Panc1 (cell line): ENCODE results near the gene ZCCHC7.

Experiments used
- CTCF ChIP-seq: fragments of 450-650 bp; IDR thresholded peaks from 2 replicates; pipeline ENCODE4 v1.5.1; 2017; ENCODE audit warnings: mild to moderate bottlenecking
- POLR2AphosphoS5 ChIP-seq: IDR thresholded peaks from 2 replicates; pipeline ENCODE4 v1.6.1; 2012; ENCODE audit warnings: mild to moderate bottlenecking, low read depth, low read length, moderate library complexity
- REST ChIP-seq, 2 experiments: IDR thresholded peaks; 2 replicates each; pipeline ENCODE4 v1.6.1; 2011 to 2012; ENCODE audit warnings: low read depth in 2 of 2, control low read depth in 1 of 2, low read length in 1 of 2, mild to moderate bottlenecking in 1 of 2, moderate library complexity in 1 of 2; ENCODE audit not compliant: insufficient read depth in 1 of 2
- SIN3A ChIP-seq: IDR thresholded peaks from 2 replicates; pipeline ENCODE4 v1.6.1; 2012; ENCODE audit warnings: low read depth, mild to moderate bottlenecking, low read length, moderate library complexity, borderline replicate concordance; ENCODE audit not compliant: insufficient read depth
- TCF7L2 ChIP-seq: IDR thresholded peaks from 2 replicates; pipeline ENCODE4 v1.6.1; 2011; ENCODE audit warnings: mild to moderate bottlenecking, low read depth, low read length, inconsistent platforms

DNA sequence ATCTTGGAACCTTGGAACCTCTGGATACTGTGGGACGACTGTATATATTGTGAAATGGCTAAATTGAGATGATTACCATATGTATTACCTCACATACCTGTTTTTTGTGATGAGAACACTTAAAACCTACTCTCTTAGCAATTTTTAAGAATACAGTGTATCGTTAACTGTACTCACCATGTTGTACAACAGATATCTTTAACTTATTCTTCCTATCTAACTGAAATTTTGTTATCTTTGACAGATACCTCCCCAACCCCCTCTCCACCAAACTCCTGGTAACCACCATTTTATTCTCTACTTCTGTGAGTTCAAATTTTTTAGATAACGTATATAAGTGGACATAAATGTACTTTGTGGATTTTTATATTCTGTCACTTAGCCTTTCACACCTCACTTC, 126.5 kb downstream of the ZCCHC7 start:
- TF ChIP-seq CTCF (no peak), TCF7L2 (no peak), REST (IDR thresholded peaks at IDR 0.05; ENCODE audit: insufficient read depth in 1 of 2, low read depth in 2 of 2, low read length in 1 of 2) (no peak), SIN3A (no peak), POLR2AphosphoS5 (no peak)
